Adrenal gland (tissue), 5 donors: Measurements from ENCODE around the gene NKX6-2.

ENCODE experiments used
- CTCF ChIP-seq, 6 experiments: fragments of 450-650 bp in 4 of 6; fragments of 200-600 bp in 2 of 6; sonication (generic) in 1 of 6; IDR thresholded peaks; 1 replicate in 5 of 6; 2 replicates in 1 of 6; pipeline versions ENCODE4 v1.5.1 to v1.8.0; 2016 to 2021; ENCODE audit warnings: antibody characterized with exemption in 6 of 6, mild to moderate bottlenecking in 2 of 6, moderate library complexity in 1 of 6
- POLR2A ChIP-seq, 2 donors: fragments of 450-650 bp; IDR thresholded peaks; one replicate each; pipeline ENCODE4 v1.6.1; 2017; ENCODE audit warnings: antibody characterized with exemption in 2 of 2, mild to moderate bottlenecking in 2 of 2, moderate library complexity in 1 of 2
- donor health status: DM: no; HTN: no; CAD: no.

GRCh38 chr10:132757171-132757570, 28.8 kb downstream of the NKX6-2 start:
- no peak for TF ChIP-seq CTCF (IDR thresholded peaks at IDR 0.05)
- TF ChIP-seq POLR2A (IDR thresholded peaks at IDR 0.05), result no peak
